Kidney (tissue), 14 donors: ENCODE measurements around the gene RAB3B. TPM values are rescaled to one million over a fixed set of nuclear protein-coding genes. Genes with fewer than 3 reads are reported as not detected.

Experiments used
- DNase-seq, 5 donors: peaks; one replicate each; pipeline ENCODE4 v3.0.0-alpha.2; 2013 to 2020
- FAIRE-seq: peaks from 2 replicates; lab custom pipeline; 2012; peaks lifted over from hg19 to GRCh38; lab: Jason Lieb, UNC
- H3K27ac ChIP-seq, 2 donors: one replicate each; pipeline ENCODE4 v1.7.0; 2013; ENCODE audit warnings: low read depth in 2 of 2, low read length in 2 of 2, inconsistent platforms in 1 of 2
- H3K27me3 ChIP-seq: one replicate; pipeline ENCODE4 v1.7.1; 2013; ENCODE audit warnings: low read length, inconsistent platforms; ENCODE audit not compliant: control insufficient read depth, insufficient read depth
- H3K36me3 ChIP-seq, 3 donors: one replicate each; pipeline versions ENCODE4 v1.7.0 to v1.7.1; 2013; ENCODE audit warnings: low read length in 3 of 3, control low read depth in 1 of 3, inconsistent platforms in 1 of 3; ENCODE audit not compliant: insufficient read depth in 3 of 3, control insufficient read depth in 2 of 3
- H3K4me1 ChIP-seq, 3 donors: one replicate each; pipeline versions ENCODE4 v1.7.0 to v1.7.1; 2013; ENCODE audit warnings: low read length in 3 of 3, inconsistent platforms in 1 of 3, low read depth in 1 of 3; ENCODE audit not compliant: control insufficient read depth in 2 of 3, insufficient read depth in 2 of 3
- H3K4me3 ChIP-seq, 3 donors: one replicate each; pipeline versions ENCODE4 v1.7.0 to v1.8.1; 2013; ENCODE audit warnings: low read length in 3 of 3, control low read depth in 1 of 3, inconsistent platforms in 1 of 3
- H3K9ac ChIP-seq, 3 donors: one replicate each; pipeline versions ENCODE4 v1.7.0 to v1.7.1; 2013; ENCODE audit warnings: low read length in 3 of 3, control low read depth in 1 of 3, inconsistent platforms in 1 of 3
- H3K9me3 ChIP-seq, 3 donors: one replicate each; pipeline versions ENCODE4 v1.7.0 to v1.7.1; 2013; ENCODE audit warnings: low read length in 3 of 3, control low read depth in 1 of 3, inconsistent platforms in 1 of 3; ENCODE audit not compliant: control insufficient read depth in 2 of 3, insufficient read depth in 1 of 3
- CTCF ChIP-seq: IDR thresholded peaks from 3 replicates; pipeline ENCODE4 v1.5.1; 2012; ENCODE audit warnings: mild to moderate bottlenecking, moderate library complexity, borderline replicate concordance; ENCODE audit not compliant: insufficient read depth; ENCODE audit errors: extremely low read depth
- intact Hi-C: fragments of 100-400 bp; cut with DNase I; formaldehyde crosslinking; loops from one replicate; pipeline ENCODE4 v1.11.1; 2022
- polyA plus RNA-seq: library from polyadenylated mRNA; stranded (reverse); fragments of 350-450 nt; fragmentation: Illumina TruSeq; extraction: RNeasy Lipid Tissue Mini Kit (QIAGEN cat#74804); gene quantifications from one replicate; pipeline ENCODE4 v1.2.3, GENCODE V29; 2014; ENCODE audit warnings: low read depth, low replicate concordance; ENCODE audit not compliant: insufficient read depth
- total RNA-seq: library from RNA; stranded (reverse); fragmentation: NEBNext Ultra II Directional; extraction: Animal tissue kit (Norgen Biotek cat#: 25700); gene quantifications from one replicate; pipeline ENCODE4 v1.2.1, GENCODE V29; 2021
- donor health status: control.
- donor health status: control.
- donor health status: control.
- donor health status: control.
- donor health status: control.
- donor health status: DM: yes; HTN: yes; CAD: no.
- donor health status: Normal renal cell carcinoma (clear cell type).

Gene RAB3B
- total and polyA plus RNA-seq, 2 donors from 2014 or later, result 0.60 to 0.72 TPM

GRCh38 chr1:51924455-51924854 is 66.0 kb downstream of the RAB3B start:
- TF ChIP-seq CTCF, result no peak
- H3K9ac ChIP-seq, result no peak overlapping the region
- no peaks in the 10 kb centered on the region for H3K4me1 ChIP-seq
- FAIRE-seq (no peak), DNase-seq (no peak)
- no peaks in the 10 kb centered on the region for H3K36me3 ChIP-seq
- no peak overlapping the region for H3K27ac ChIP-seq
- no peaks in the 10 kb centered on the region for H3K27me3 ChIP-seq
- H3K9me3 ChIP-seq, result no peaks in the 10 kb centered on the region
- intact Hi-C loops, result no loop called here
- no peak overlapping the region for H3K4me3 ChIP-seq

GRCh38 chr1:51922040-51922439 is 68.5 kb downstream of the RAB3B start:
- no peak for DNase-seq
- intact Hi-C loops, result no loop called here
- FAIRE-seq, result no peak
- Histone ChIP-seq H3K36me3 (no peaks in the 10 kb centered on the region), H3K4me3 (no peak overlapping the region), H3K9ac (no peak overlapping the region), H3K27me3 (no peaks in the 10 kb centered on the region), H3K27ac (no peak overlapping the region), H3K9me3 (no peaks in the 10 kb centered on the region), H3K4me1 (no peaks in the 10 kb centered on the region)
- no peak for TF ChIP-seq CTCF

GRCh38 chr1:51920130-51920529 is 70.4 kb downstream of the RAB3B start:
- H3K27ac ChIP-seq, result no peak overlapping the region
- no peaks in the 10 kb centered on the region for H3K27me3 ChIP-seq
- no peak for TF ChIP-seq CTCF
- no peaks in the 10 kb centered on the region for H3K36me3 ChIP-seq
- H3K9ac ChIP-seq, result no peak overlapping the region
- no peaks in the 10 kb centered on the region for H3K4me1 ChIP-seq
- no peak overlapping the region for H3K4me3 ChIP-seq
- intact Hi-C loops, result no loop called here
- DNase-seq, result no peak
- no peaks in the 10 kb centered on the region for H3K9me3 ChIP-seq
- no peak for FAIRE-seq

GRCh38 chr1:51919684-51920083 is 70.8 kb downstream of the RAB3B start:
- Histone ChIP-seq H3K27me3 (no peaks in the 10 kb centered on the region), H3K36me3 (no peaks in the 10 kb centered on the region), H3K4me1 (no peaks in the 10 kb centered on the region), H3K4me3 (no peak overlapping the region), H3K27ac (no peak overlapping the region), H3K9me3 (no peaks in the 10 kb centered on the region), H3K9ac (no peak overlapping the region)
- DNase-seq, result peak in 1 of 5 donors; percentile 61
- no peak for TF ChIP-seq CTCF
- no peak for FAIRE-seq
- intact Hi-C loops, result no loop called here
